GM19324 (cell line): ENCODE results near the gene ZNF555.
"Not testable (repeated sequence)": the region's sequence is repeated elsewhere in the genome, so short reads cannot be mapped to it uniquely, and the experiment has no call there.

Source experiments
- ATAC-seq: cut with Tn5 transposase; IDR thresholded peaks from one replicate; pipeline ENCODE4 v1.9.1; 2021; ENCODE audit warnings: mild to moderate bottlenecking, moderate library complexity; ENCODE audit not compliant: unreplicated experiment, low FRiP score

The ZNF555 gene

DNA sequence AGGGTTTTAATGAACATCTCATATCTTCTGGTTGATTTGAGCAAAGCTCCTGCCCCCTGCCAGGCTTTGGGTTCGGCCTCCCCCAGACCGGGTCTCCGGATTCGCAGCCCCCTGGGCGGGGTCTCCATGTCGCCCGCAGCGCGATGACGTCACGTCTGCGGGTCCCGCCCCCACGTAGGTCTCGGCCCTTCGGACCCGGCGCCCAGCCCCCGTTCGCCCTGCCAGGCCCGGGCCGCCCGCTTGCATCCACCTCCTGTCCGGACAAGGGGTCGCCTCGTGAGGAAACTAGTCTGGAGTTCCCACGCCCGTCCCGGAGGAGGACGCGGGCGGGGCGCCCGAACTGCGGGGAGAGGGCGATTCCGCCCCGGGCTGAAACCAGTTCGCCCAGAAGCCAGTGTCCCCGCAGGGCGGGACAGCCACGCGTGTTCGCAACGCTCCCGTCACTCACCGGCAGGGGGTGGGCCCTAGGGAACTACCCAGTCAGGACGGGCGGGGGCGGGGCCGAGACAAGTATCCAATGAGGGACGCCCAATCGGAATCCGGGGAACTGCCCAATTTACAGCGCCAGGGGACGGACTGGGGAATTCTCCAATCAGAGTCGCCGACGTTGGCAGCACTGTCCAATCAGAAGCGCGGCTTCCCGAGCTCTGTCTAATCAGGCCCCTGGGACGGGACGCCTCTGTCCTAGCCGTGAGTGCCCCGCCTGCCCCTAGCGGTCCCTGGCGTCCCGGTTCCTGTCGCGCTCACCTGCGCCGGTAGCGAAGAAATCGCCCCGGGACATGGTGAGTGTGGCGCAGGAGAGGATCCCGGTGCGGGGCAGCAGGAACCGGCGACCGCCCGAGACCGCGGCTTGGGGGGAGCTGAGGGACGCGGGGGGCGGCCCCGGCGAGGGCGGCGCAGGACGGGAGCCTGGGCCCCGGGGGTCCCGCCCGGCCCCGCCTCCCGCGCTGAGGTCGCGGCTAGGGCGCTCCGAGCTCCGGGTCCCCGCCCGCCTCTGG, at the start of gene ZNF555:
ZNF555 (plus strand) TSS at position 682 of the 998 bp plus-strand sequence; CDS start at position 780, 98 bp downstream.
- ATAC-seq = peak; percentile 88

DNA sequence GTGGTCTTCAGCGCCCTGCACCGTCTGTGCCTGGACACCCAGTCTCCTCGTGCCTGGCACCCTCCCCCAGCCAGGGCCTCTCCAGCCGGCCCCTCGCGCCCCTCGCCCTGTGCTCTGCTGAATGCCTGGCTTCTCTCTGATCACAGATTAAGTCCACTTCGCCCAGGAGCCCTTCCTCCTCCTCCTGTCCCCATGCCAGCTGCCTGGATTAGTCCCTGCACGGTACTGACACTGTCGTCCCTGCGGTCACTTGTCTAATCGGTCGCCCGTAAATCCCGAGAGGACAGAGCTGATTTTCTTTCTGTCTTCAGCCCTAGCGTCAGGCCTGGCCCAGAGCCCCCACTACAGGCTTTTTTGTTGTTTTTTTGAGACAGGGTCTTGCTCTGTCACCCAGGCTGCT, 49.4 kb upstream of the ZNF555 start:
- ATAC-seq = no peak

DNA sequence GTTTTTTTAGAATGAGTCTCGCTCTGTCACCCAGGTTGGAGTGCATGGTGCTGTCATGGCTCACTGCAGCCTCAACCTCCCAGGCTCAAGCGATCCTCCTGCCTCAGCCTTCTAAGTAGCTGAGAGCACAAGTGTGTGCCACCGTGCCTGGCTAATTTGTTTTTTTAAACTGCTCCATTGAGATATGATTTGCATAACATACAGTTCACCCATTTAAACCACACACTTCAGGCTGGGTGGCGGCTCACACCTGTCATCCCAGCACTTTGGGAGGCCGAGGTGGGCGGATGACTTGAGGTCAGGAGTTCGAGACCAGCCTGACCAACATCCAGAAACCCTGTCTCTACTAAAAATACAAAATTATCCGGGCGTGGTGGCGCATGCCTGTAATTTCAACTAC, 48.6 kb upstream of the ZNF555 start:
- ATAC-seq = not testable (repeated sequence)

DNA sequence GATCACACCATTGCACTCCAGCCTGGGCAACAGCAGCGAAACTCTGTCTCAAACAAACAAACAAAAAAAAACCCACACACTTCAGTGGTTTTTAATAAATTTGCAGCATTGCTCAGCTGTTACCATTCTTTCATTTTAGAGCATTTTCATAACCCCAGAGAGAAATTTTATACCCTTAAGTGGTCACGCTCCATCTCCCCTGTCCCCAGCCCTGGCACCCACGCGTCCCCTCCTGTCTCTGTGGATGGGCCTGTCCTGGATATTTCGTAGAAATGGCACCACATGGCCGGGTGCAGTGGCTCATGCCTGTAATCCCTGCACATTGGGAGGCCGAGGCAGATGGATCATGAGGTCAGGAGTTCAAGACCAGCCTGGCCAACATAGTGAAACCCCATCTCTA, 48.1 kb upstream of the ZNF555 start:
- no peak for ATAC-seq

DNA sequence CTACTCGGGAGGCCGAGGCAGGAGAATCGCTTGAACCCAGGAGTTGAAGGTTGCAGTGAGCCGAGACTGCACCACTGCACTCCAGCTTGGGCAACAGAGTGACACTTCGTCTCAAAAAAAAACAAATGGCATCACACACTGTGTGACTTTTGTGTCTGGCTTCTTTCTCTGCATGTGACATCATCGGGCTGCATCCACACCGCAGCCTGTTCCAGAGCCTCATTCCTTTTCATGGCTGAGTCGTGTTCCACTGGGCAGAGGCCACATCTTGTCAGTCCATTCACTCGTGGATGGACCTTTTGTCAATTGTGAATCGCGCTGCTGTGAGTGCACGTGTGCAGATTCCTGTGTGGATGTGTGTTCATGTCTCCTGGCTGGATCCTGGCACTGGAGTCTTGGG, 47.7 kb upstream of the ZNF555 start:
- no peak for ATAC-seq

DNA sequence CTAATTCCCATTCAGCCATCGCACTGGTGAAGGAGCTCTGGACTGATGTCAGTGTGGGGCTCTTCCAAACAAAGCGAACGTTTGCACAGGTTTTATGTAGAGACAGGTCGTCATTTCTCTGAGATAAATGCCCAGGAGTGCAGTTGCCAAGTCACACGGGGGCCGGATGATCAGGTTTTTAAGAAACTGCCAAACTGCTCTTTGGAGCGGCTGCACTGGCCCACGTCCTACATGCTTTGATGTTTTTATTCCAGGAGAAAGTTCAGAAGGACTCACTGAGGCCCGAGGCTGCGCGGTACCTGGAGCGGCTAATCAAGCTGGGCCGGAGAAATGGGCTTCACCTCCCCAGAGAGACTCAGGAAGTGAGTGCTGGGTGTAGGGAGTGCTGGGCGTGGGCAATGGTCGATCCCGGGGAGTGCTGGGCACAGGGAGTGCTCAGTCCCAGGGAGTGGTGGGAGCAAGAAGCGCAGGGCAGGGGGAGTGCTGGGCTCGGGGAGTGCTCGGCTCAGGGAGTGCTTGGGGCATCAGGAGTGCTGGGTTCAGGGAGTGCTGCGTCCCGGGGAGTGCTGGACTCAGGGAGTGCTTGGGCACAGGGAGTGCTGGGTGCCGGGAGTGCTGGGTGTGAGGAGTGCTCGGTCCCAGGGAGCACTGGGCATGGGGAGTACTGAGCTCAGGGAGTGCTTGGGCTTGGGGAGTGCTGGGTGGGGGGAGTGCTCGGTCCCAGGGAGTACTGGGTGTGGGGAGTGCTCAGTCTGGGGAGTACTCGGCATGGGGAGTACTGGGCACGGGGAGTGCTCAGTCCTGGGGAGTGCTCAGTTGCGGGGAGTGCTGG, 45.2 kb upstream of the ZNF555 start:
- no peak for ATAC-seq

GRCh38 chr19:2796659-2797266, 44.5 kb upstream of the ZNF555 start:
- no peak for ATAC-seq

DNA sequence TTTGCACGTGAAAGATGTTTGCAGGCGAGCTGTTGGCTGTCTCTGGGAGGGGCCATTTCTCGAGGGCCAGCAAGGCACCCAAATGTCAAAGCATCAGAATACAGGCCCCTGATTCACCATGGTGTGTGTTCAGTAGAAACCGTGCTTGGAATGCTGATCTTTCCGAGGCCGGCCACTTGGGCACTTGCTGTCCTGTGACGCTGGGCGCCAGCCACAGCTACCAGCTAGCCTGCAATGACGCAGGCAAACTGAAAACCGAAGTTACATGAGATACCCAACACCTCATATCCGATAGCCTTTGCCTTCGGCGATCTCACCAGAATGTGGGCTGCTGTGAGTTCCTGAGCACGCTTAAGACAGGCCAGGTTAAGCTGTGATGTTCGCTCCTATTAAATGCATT, 44.0 kb upstream of the ZNF555 start:
- no peak for ATAC-seq

DNA sequence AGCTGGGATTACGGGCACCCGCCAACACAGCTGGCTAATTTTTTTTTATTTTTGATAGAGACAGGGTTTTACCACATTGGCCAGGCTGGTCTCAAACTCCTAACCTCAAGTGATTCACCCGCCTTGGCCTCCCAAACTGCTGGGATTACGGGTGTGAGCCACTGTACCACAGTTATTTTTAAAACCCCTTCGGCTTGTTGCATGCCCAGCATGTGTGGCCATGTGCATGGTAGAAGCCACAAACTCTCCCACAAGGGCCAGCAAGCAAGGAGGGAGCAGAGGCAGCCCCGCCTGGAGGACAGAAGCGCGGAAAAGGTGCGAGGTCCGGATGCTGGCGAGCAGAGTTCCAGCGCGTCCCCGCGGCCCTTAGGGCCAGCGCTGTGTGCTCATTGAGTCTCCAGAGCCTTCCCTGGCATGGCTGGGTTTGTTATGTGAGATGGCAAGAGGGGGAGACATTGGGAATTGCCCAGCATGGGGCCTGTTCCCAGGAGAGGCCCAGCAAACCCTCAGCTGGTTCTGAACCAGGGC, 43.1 kb upstream of the ZNF555 start:
- ATAC-seq = no peak

GRCh38 chr19:2798733-2799132, 42.5 kb upstream of the ZNF555 start:
- ATAC-seq = no peak

- ATAC-seq = no peak
Measured at GRCh38 chr19:2799273-2800020, 41.8 kb upstream of the ZNF555 start.

GRCh38 chr19:2800506-2800905, 40.8 kb upstream of the ZNF555 start:
- no peak for ATAC-seq

DNA sequence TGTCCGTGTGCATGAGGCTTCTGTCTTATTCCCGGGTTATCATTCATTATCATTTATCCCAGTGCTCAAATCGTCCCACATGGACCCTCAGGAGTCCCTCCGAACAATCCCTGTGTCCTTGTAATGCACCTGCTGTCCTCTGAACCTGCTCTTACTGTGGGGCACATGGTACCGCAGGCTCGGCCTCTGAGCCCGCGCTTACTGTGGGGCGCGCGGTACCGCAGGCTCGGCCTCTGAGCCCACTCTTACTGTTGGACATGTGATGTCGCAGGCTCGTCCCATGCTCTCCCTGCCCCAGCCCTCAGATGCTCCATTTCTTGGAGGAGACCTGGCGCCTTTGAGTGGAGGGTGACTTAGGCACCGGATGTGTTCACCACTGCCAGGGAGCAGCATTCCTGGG, 38.4 kb upstream of the ZNF555 start:
- ATAC-seq = no peak

DNA sequence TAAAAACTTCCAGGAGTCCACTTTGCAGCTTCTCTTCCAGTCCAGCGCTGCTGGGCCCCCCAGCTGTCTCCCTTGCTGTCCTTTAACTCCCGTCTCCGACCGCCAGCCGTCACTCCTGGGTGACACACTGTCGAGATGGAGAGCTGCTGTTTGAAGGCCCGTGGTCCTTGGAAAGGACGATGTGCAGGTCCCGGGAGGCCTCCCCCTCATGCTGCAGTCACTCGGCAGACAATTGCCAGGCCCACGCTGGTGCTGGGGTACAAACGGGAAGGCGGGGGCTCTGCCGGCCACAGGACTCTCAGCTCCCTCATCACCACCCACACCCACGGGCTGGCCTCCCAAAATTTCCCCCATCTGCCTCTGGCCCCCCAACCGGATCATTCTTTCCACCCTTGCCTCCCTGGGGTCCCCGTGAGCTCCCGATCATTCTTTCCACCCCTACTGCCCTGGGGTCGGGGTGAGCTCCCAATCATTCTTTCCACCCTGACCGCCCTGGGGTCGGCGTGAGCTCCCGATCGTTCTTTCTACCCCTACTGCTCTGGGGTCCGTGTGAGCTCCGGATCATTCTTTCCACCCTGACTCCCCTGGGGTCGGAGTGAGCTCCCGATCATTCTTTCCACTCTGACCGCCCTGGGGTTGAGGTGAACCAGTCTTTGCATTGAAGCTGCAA, 37.7 kb upstream of the ZNF555 start:
- no peak for ATAC-seq

- no peak for ATAC-seq
Measured at GRCh38 chr19:2804156-2805004, 36.9 kb upstream of the ZNF555 start.

DNA sequence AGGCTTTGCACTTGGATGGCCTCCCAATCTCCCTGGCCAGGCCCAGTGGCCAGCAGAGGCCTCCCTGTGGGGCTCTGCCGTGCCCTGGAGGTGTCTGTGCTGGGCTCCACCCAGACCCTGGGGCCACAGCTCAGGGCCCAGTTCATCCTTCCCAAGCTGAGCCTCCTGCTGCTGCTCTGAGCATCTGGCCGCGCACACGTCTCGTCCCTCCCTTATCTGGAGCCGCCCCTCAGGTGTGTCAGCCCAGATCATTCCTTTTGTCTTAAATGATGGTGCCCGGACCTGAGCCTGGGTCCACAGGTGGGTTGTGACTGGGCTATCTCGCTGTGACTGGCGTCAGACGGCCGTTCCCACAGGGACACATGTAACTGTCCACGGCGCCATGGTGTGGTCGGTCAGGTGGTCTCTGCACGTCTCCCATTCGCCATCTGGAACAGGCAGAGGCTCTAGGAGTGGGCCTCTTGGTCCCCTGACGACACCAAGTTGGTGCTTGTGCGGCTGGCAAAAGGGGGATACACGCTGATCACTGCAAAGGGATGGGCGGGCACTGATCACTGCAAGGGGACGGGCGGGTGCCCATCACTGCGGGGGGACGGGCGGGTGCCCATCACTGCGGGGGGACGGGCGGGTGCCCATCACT, 35.9 kb upstream of the ZNF555 start:
- ATAC-seq = no peak

GRCh38 chr19:2805991-2806649, 35.2 kb upstream of the ZNF555 start:
- no peak for ATAC-seq
